ENCODE data around the gene ACSF2.
"Not testable (repeated sequence)": the region's sequence is repeated elsewhere in the genome, so short reads cannot be mapped to it uniquely, and the experiment has no call there.

Gene ACSF2

DNA sequence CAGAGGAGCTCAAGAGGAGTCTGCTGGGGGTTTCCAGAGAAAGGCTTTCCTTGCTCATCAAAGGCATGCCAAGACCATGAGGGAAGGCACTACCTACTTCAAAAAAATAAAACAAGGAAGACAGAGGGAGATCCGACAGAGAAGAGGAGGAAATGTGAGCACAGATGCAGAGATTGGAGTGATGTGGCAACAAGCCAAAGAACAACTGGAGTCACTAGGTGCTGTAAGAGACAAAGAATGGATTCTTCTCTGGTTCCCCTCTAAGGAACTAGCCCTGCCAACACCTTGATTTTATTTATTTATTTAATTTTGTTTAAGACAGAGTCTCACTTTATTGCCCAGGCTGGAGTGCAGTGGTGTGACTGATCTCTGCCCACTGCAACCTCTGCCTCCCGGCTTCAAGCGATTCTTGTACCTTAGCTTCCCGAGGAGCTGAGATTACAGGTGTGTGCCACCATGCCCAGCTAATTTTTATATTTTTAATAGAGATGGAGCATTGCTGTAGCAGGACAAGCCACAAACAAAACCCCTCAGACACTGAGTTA, 13.8 kb upstream of the ACSF2 start:
- no peak for DNase-seq (ENCODE audit: extremely low read depth, low read depth)
- H3K4me3 ChIP-seq (replicated peaks; ENCODE audit: low read depth, low read length), result no peak overlapping the region
- TF ChIP-seq, protein P1, sequence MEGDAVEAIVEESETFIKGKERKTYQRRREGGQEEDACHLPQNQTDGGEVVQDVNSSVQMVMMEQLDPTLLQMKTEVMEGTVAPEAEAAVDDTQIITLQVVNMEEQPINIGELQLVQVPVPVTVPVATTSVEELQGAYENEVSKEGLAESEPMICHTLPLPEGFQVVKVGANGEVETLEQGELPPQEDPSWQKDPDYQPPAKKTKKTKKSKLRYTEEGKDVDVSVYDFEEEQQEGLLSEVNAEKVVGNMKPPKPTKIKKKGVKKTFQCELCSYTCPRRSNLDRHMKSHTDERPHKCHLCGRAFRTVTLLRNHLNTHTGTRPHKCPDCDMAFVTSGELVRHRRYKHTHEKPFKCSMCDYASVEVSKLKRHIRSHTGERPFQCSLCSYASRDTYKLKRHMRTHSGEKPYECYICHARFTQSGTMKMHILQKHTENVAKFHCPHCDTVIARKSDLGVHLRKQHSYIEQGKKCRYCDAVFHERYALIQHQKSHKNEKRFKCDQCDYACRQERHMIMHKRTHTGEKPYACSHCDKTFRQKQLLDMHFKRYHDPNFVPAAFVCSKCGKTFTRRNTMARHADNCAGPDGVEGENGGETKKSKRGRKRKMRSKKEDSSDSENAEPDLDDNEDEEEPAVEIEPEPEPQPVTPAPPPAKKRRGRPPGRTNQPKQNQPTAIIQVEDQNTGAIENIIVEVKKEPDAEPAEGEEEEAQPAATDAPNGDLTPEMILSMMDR (IDR thresholded peaks at IDR 0.05; ENCODE audit: low read depth, low read length, missing control alignments), result no peak

DNA sequence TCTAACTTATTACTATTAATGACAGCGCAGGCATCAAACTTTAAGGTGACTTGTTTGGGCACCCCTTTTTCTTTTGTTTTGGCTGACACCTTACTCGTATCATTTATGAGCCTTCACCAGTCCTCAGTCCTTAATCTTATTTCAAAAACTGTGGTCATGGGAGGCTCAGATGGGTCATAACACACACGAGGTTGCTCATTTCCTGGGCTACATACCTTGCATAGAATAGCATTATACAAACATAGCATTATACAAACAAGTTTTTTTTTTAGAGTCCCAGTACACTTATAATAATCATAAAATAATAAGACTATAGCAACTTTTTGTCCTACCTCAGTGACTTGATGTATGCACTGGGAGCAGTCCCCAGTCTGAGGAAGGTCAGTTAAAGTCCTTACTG, 11.2 kb upstream of the ACSF2 start:
- TF ChIP-seq, protein P1 (IDR thresholded peaks at IDR 0.05; ENCODE audit: low read depth, low read length, missing control alignments), result no peak
- DNase-seq (ENCODE audit: extremely low read depth, low read depth), result no peak
- no peak overlapping the region for H3K4me3 ChIP-seq (replicated peaks; ENCODE audit: low read depth, low read length)

DNA sequence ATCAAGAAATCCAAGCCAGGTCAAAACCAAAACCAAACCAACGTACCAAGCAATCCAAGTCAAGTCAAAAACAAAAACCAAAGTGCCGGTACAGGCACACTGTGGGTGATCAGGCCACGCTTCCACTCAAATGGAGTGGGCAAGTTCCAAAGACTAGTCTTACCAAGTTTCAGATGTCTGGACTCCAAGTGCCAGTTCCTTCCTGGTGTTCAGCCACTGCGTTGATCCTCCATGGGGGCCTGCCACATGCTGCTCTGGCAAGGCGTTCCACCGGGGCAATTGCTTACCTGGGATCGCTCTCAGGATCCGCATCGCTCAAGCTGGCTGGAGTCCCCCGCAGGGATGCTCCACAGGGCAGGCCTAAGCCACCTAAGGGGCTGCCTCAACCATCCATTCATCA, 6.4 kb upstream of the ACSF2 start:
- not testable (repeated sequence) for H3K4me3 ChIP-seq (replicated peaks; ENCODE audit: low read depth, low read length); DNase-seq (ENCODE audit: extremely low read depth, low read depth)

DNA sequence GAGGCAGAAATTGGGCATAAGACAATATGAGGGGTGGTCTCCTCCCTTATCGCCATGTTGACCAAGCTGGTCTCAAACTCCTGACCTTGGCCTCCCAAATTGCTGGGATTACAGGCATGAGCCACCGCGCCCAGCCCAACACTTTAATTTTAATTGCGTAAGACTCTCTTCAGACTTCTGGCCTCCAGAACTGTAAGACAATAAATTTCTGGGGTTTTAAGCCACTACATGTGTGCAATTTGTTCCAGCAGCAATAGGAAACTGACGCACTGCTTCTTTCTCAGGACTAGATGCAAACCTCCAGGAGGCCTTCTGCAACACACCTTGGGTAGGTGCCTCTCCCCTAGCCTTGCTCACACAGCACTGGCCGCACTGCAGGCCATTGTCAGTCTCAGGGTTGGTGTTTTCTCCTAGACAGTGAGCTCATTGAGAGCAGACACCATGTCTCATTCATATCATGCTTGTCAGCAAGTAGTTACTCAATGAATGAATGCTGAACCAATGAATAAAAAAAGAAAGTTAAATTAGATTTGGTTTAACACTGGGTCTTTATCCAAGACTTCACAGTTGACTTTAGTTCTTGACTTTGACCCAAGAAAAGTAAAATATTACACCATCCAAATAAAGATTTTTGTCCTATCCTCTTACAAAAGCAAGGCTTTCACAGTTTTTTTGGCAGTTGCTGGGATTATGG, 5.5 kb upstream of the ACSF2 start:
- no peak overlapping the region for H3K4me3 ChIP-seq (replicated peaks; ENCODE audit: low read depth, low read length)
- DNase-seq (ENCODE audit: extremely low read depth, low read depth), result no peak

DNA sequence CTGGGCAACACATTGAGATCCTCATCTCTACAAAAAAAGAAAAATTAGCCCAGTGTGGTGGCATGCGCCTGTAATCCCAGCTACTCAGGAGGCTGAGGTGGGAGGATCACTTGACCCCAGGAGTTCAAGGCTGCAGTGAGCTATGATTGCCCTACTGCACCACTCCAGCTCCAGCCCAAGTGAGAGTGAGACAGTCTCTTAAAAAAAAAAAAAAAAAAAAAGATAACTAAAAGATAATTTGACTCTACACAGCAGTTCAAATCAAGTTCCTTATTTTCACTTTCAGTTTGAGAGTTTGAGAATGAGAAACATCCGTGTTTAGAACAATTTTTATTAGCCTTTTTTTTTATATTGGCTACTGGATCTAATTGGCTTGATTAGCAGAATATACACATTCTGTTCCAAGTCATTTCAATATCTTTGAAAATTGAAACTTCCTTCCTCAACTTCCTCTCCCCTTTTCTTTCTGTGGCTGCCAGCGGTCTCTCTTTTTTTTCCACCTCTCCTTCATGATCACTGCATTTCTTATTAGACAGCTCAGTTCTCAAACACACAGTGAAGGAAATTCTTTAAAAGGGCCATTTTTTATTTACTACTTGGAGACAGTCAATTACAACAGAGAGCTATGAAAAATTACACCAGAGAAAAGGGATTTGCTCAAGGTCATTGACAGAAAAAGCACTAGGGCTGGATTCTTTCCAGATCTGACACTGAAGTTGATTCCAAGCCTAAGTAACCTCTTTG, 4.5 kb upstream of the ACSF2 start:
- no peak overlapping the region for H3K4me3 ChIP-seq (replicated peaks; ENCODE audit: low read depth, low read length)
- DNase-seq (ENCODE audit: extremely low read depth, low read depth), result no peak
- TF ChIP-seq, protein P1 (IDR thresholded peaks at IDR 0.05; ENCODE audit: low read depth, low read length, missing control alignments), result no peak

More for the DNA sequence above, 5.5 kb upstream of the ACSF2 start:
- TF ChIP-seq, protein P1 (IDR thresholded peaks at IDR 0.05; ENCODE audit: low read depth, low read length, missing control alignments), result no peak

DNA sequence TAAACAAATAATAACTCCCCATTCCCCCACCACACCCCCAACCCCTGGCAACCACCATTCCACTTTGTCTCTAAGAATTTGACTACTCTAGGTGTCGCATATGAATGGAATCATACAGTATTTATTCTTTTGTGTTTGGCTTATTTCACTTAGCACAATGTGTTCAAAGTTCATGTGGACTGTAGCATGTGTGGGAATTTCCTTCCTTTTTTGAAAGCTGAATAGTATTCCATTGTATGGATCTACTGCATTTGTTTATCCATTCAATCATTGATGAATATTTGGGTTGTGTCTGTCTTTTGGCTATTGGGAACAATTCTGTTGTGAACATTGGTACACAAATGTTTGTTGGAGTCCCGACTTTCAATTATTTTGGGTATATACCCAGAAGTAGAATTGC, 3.3 kb upstream of the ACSF2 start:
- no peak for DNase-seq (ENCODE audit: extremely low read depth, low read depth)
- no peak overlapping the region for H3K4me3 ChIP-seq (replicated peaks; ENCODE audit: low read depth, low read length)
- TF ChIP-seq, protein P1 (IDR thresholded peaks at IDR 0.05; ENCODE audit: low read depth, low read length, missing control alignments), result no peak

DNA sequence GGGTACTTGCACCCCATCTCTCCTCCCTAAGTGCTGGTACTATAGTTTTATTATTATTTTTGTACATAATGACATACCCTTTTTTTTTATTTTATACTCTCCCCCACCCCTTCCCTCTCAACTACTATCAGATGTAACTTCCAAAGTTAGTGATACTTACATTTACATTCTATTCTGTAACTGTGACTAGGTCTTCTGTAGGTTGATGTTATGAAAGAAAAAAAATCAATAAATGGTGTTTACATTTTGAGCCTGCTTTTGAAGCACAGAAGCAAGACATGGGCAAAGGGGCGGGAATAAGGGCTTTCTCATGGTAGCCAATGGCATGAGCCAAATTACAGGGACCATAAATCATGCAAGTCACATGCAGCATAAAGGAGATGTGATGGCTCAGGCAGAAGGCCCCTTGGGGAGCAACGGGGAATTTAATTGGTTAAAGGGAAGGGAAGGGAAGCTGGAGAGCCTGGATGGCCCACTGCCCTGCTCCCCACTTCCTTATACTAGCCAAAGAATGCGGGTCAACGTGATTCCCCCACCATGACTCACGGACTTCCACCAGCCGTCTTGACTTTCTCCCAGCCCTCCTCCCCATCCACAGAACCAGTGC, 2.4 kb upstream of the ACSF2 start:
- TF ChIP-seq, protein P1 (IDR thresholded peaks at IDR 0.05; ENCODE audit: low read depth, low read length, missing control alignments), result no peak
- peak; percentile 66 for DNase-seq (ENCODE audit: extremely low read depth, low read depth)
- no peak overlapping the region for H3K4me3 ChIP-seq (replicated peaks; ENCODE audit: low read depth, low read length)

Data from HFF-Myc (cell line).